Measurements from ENCODE around the gene KCNJ15. TPM values are rescaled to one million over a fixed set of nuclear protein-coding genes. Genes with fewer than 3 reads are reported as not detected.

The KCNJ15 gene
- total RNA-seq, 2 experiments from 2014 or later: 0.36 to 1.1 TPM

DNA sequence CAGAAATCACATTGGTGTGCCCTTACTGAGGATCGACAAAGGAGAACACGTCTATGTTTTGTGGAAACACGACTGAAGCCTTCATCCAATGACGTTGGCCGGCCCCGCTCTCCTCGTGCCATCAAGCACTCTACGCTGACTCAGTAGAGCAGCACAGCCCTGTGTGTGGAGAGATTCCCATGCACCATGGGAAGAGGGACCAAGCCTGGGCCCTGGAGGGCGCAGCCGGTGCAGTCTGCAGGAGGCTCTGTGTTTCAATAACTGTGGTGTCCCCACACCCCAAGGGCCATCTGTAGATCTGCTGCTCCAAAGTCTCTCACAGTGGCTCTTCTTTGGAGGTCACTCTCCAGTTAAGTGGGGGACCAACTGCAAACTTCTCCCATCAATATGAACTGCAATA, 97.4 kb downstream of the KCNJ15 start:
- H3K9me3 Mint-ChIP-seq: no peaks in the 10 kb centered on the region
- no peak overlapping the region for H3K4me3 Mint-ChIP-seq
- H3K27ac Mint-ChIP-seq: no peak overlapping the region

DNA sequence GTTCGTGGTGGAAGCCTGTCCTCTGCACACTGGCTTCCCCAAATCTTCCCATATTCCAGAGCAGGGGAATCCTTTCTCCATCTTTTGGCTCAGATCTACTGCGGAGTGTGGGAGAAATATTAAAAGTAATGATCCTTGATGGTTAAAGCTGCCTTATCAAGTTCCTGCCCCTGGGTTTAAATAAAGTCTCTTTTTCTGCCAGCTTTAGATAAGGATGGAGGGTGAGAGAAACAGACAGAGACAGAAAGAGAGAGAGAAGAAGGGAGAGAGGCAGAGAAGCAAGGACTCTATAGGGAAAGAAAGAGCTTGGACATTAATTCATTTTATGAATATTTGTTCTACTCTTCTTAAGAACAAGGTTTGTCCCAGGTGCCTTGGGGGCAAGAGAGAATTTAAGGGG, 98.0 kb downstream of the KCNJ15 start:
- Mint-ChIP-seq H3K27me3 (peaks cover 10% of the 10 kb centered on the region), H3K27ac (no peak overlapping the region)

More for the DNA sequence above, 97.4 kb downstream of the KCNJ15 start:
- Mint-ChIP-seq H3K27me3 (peaks cover 10% of the 10 kb centered on the region), H3K36me3 (no peaks in the 10 kb centered on the region), H3K4me1 (peaks cover 9% of the 10 kb centered on the region)
- DNase-seq: no peak

DNA sequence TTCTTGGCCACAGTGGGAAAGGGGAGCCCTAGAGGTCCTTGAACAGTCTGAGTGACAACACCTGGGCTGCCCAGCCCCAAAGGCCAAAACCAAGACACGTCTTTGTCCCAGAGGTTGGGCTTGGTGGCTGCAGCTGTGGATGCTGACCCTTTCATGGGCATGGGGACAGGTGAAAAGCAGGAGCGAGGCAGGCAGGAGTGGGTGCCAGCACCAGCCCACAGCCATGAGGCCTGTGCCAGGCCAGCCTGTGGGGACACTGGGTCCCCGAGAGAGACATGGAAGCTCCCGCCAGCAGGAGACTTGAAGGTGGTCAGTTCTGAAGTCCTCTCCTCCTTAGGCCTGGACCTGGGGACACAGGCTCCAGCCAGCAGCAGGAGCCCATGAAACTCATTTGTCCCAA, 98.6 kb downstream of the KCNJ15 start:
- no peak for DNase-seq
- Mint-ChIP-seq H3K36me3 (no peaks in the 10 kb centered on the region), H3K27me3 (peaks cover 10% of the 10 kb centered on the region), H3K9me3 (no peaks in the 10 kb centered on the region), H3K4me1 (peaks cover 8% of the 10 kb centered on the region), H3K27ac (no peak overlapping the region), H3K4me3 (no peak overlapping the region)

More for the DNA sequence above, 98.0 kb downstream of the KCNJ15 start:
- Mint-ChIP-seq H3K36me3 (no peaks in the 10 kb centered on the region), H3K4me1 (peaks cover 8% of the 10 kb centered on the region), H3K4me3 (no peak overlapping the region), H3K9me3 (no peaks in the 10 kb centered on the region)
- DNase-seq: no peak

GRCh38 chr21:38355992-38356781, 99.4 kb downstream of the KCNJ15 start:
- H3K4me1 Mint-ChIP-seq: peaks cover 8% of the 10 kb centered on the region

More at GRCh38 chr21:38355992-38356781, 99.4 kb downstream of the KCNJ15 start:
- Mint-ChIP-seq H3K27ac (no peak overlapping the region), H3K9me3 (no peaks in the 10 kb centered on the region), H3K27me3 (peaks cover 10% of the 10 kb centered on the region), H3K36me3 (no peaks in the 10 kb centered on the region), H3K4me3 (no peak overlapping the region)
- peak; percentile 68 for DNase-seq

Other genes with a start within 250 kb of the KCNJ15 start
- not detected for gene ERG, start 241.5 kb downstream of the KCNJ15 start, total RNA-seq

All from activated naive CD8-positive, alpha-beta T cell treated with anti-CD3 and anti-CD28 coated beads for 36 hours (primary cell).